Right lobe of liver (tissue), 4 donors: ENCODE results near the gene PSMD2.

Source experiments
- POLR2A ChIP-seq: fragments of 450-650 bp; IDR thresholded peaks from one replicate; pipeline ENCODE4 v1.6.1; 2017; ENCODE audit warnings: antibody characterized with exemption, mild to moderate bottlenecking
- TF ChIP-seq, protein P1 (sequence below), 4 donors: fragments of 200-600 bp in 3 of 4; fragments of 450-650 bp in 1 of 4; IDR thresholded peaks; one replicate each; pipeline versions ENCODE4 v1.5.1 to v1.8.0; 2016 to 2022; ENCODE audit warnings: antibody characterized with exemption in 4 of 4, mild to moderate bottlenecking in 2 of 4
- donor health status: DM: no; HTN: no; CAD: no.
- donor health status: DM: no; HTN: no; CAD: no.
- donor health status: DM: no; HTN: yes; CAD: no.

DNA sequence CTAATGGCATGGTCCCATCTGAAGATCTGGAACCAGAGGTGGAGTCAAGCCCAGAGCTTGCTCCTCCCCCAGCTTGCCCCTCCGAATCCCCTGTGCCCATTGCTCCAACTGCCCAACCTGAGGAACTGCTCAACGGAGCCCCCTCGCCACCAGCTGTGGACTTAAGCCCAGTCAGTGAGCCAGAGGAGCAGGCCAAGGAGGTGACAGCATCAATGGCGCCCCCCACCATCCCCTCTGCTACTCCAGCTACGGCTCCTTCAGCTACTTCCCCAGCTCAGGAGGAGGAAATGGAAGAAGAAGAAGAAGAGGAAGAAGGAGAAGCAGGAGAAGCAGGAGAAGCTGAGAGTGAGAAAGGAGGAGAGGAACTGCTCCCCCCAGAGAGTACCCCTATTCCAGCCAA lies 22.6 kb downstream of the PSMD2 start:
- TF ChIP-seq, protein P1, sequence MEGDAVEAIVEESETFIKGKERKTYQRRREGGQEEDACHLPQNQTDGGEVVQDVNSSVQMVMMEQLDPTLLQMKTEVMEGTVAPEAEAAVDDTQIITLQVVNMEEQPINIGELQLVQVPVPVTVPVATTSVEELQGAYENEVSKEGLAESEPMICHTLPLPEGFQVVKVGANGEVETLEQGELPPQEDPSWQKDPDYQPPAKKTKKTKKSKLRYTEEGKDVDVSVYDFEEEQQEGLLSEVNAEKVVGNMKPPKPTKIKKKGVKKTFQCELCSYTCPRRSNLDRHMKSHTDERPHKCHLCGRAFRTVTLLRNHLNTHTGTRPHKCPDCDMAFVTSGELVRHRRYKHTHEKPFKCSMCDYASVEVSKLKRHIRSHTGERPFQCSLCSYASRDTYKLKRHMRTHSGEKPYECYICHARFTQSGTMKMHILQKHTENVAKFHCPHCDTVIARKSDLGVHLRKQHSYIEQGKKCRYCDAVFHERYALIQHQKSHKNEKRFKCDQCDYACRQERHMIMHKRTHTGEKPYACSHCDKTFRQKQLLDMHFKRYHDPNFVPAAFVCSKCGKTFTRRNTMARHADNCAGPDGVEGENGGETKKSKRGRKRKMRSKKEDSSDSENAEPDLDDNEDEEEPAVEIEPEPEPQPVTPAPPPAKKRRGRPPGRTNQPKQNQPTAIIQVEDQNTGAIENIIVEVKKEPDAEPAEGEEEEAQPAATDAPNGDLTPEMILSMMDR (IDR thresholded peaks at IDR 0.05) = no peak
- TF ChIP-seq POLR2A = no peak
